Thyroid gland (tissue), 4 donors: Measurements from ENCODE around the gene POLDIP3. TPM values are rescaled to one million over a fixed set of nuclear protein-coding genes. Genes with fewer than 3 reads are reported as not detected.

ENCODE experiments used
- DNase-seq, 2 donors: peaks; one replicate each; pipeline ENCODE4 v3.0.0-alpha.2; 2019
- H3K27ac ChIP-seq, 3 donors: fragments of 200-600 bp; sonication (generic); 1 replicate in 2 of 3; 2 replicates in 1 of 3; pipeline ENCODE4 v1.5.1; 2016 to 2019; ENCODE audit warnings: mild to moderate bottlenecking in 1 of 3, moderate library complexity in 1 of 3
- H3K27me3 ChIP-seq: fragments of 200-600 bp; sonication (generic); one replicate; pipeline ENCODE4 v1.5.1; 2019
- H3K36me3 ChIP-seq, 2 donors: fragments of 200-600 bp; sonication (generic); one replicate each; pipeline ENCODE4 v1.5.1; 2016 to 2019
- H3K4me1 ChIP-seq, 2 donors: fragments of 200-600 bp; sonication (generic); one replicate each; pipeline ENCODE4 v1.5.1; 2017 to 2019
- H3K4me3 ChIP-seq, 3 donors: fragments of 200-600 bp; sonication (generic); replicated peaks in 1 of 3; 1 replicate in 2 of 3; 2 replicates in 1 of 3; pipeline ENCODE4 v1.5.1; 2016; ENCODE audit warnings: mild to moderate bottlenecking in 1 of 3
- H3K9me3 ChIP-seq: fragments of 200-600 bp; sonication (generic); one replicate; pipeline ENCODE4 v1.5.1; 2017
- CTCF ChIP-seq, 6 experiments: fragments of 200-600 bp in 3 of 6; fragments of 450-650 bp in 3 of 6; sonication (generic) in 3 of 6; IDR thresholded peaks; one replicate each; pipeline ENCODE4 v1.5.1; 2016 to 2019; ENCODE audit warnings: antibody characterized with exemption in 6 of 6, mild to moderate bottlenecking in 2 of 6, inconsistent platforms in 1 of 6, moderate library complexity in 1 of 6
- POLR2A ChIP-seq, 2 donors: fragments of 450-650 bp; IDR thresholded peaks; one replicate each; pipeline ENCODE4 v1.6.1; 2017; ENCODE audit warnings: antibody characterized with exemption in 2 of 2, mild to moderate bottlenecking in 2 of 2, moderate library complexity in 1 of 2
- WGBS, 2 donors: methylation state at CpG; one replicate each; pipeline ENCODE4 v1.1.5; 2017; 5-methylcytosine and 5-hydroxymethylcytosine counted together
- intact Hi-C: fragments of 100-400 bp; cut with DNase I; formaldehyde crosslinking; loops from one replicate; pipeline ENCODE4 v1.15.1; 2023
- total RNA-seq, 4 donors: library from RNA; depleted of rRNA; stranded (reverse); fragments of >200 nt; gene quantifications; one replicate each; pipeline ENCODE4 v1.2.3, GENCODE V29; 2016

POLDIP3 gene, protein sequence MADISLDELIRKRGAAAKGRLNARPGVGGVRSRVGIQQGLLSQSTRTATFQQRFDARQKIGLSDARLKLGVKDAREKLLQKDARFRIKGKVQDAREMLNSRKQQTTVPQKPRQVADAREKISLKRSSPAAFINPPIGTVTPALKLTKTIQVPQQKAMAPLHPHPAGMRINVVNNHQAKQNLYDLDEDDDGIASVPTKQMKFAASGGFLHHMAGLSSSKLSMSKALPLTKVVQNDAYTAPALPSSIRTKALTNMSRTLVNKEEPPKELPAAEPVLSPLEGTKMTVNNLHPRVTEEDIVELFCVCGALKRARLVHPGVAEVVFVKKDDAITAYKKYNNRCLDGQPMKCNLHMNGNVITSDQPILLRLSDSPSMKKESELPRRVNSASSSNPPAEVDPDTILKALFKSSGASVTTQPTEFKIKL
- total RNA-seq, result 10 to 100 TPM; 46.1 to 55.4 (median 49.8) TPM

DNA sequence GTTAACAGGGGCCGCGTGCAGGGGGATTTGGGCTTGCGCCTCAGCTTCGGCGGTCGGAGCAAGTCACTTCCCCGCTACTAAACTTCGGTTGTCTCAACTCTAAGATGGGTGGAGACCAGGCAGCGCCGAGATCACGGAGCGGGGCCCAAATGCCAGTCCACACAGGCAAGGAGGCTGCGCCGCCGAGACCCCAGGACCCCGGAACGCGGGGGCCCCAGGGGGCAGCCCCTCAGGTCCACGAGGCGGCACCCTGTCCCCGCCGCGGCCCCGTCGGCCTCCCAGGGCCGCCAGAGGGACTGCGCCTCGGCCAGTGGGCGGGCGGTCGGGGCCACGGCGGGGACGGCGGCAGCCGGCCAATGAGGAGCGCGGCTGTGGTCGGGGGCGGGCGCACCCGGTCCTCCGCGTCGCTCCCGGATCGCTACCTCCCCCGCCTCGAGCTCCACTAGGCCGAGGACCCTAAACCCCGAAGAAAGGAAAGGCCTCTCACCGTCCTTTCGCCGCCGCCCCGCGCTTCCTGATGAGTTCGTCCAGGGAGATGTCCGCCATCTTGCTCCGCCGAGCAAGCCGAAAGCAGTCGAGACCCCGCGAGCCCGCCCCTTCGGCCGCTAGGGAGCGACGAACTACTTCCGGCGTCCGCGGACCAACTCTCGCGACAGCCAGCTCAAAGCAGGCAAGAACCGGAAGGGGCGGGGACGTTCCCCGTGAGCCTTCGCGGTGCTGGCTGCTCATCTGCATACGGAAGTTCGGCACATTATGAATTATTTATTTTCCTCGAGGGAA lies at the start of gene POLDIP3:
Gene POLDIP3, minus strand, starts transcription at position 572 of the 780 bp plus-strand sequence. Its CDS starts 26 bp downstream, at position 546.
- no peaks in the 10 kb centered on the region for H3K9me3 ChIP-seq
- WGBS, 2 donors, result 0% methylated on average over 37 to 40 of the region's 85 CpGs
- peak within 1 kb of the TSS; percentile 96 to 97 (median 96) for H3K27ac ChIP-seq
- H3K4me3 ChIP-seq, result peak within 1 kb of the TSS; percentile 73 to 83 (median 79)
- no peaks in the 10 kb centered on the region for H3K27me3 ChIP-seq
- intact Hi-C loops, result no loop called here
- TF ChIP-seq CTCF (IDR thresholded peaks at IDR 0.05) (peak in 1 of 6 experiments; percentile 10), POLR2A (IDR thresholded peaks at IDR 0.05) (peak; percentile 76 to 84)
- DNase-seq, result peak; percentile 99
- H3K4me1 ChIP-seq, result peaks cover 37 to 55% of the 10 kb centered on the region in 2 donors
- peaks cover 0 to 6% of the 10 kb centered on the region in 2 donors for H3K36me3 ChIP-seq

- peak; percentile 77 to 85 for DNase-seq
- intact Hi-C loops, result loop anchor here (10.0 kb wide), 3 partner anchors 113 to 383 kb away; no protein-coding TSS in a partner anchor
- Histone ChIP-seq H3K27me3 (no peaks in the 10 kb centered on the region), H3K36me3 (no peaks in the 10 kb centered on the region), H3K4me3 (peak overlapping the region in 2 of 3 donors; percentile 34 to 35), H3K27ac (peak overlapping the region in 1 of 3 donors; percentile 56), H3K9me3 (no peaks in the 10 kb centered on the region), H3K4me1 (peaks cover 4 to 6% of the 10 kb centered on the region in 2 donors)
- TF ChIP-seq POLR2A (IDR thresholded peaks at IDR 0.05) (no peak), CTCF (IDR thresholded peaks at IDR 0.05) (peak; percentile 67 to 85 (median 74))
- 0% methylated on average over 13 to 15 of the region's 68 CpGs for WGBS, 2 donors
Measured at GRCh38 chr22:42661985-42662831, 47.5 kb upstream of the POLDIP3 start.

GRCh38 chr22:42656578-42656977 lies 41.9 kb upstream of the POLDIP3 start:
- TF ChIP-seq CTCF (IDR thresholded peaks at IDR 0.05) (no peak), POLR2A (IDR thresholded peaks at IDR 0.05) (no peak)
- DNase-seq, result no peak
- WGBS, 2 donors, result 94 to 96% methylated on average over 8 of the region's 8 CpGs

GRCh38 chr22:42655693-42656092 lies 41.0 kb upstream of the POLDIP3 start:
- 76 to 78% methylated on average over 9 of the region's 9 CpGs for WGBS, 2 donors
- TF ChIP-seq CTCF (IDR thresholded peaks at IDR 0.05) (no peak), POLR2A (IDR thresholded peaks at IDR 0.05) (no peak)
- Histone ChIP-seq H3K4me1 (no peaks in the 10 kb centered on the region), H3K27ac (no peak overlapping the region), H3K4me3 (no peak overlapping the region), H3K27me3 (no peaks in the 10 kb centered on the region), H3K9me3 (no peaks in the 10 kb centered on the region), H3K36me3 (no peaks in the 10 kb centered on the region)
- intact Hi-C loops, result no loop called here
- no peak for DNase-seq

More at GRCh38 chr22:42656578-42656977, 41.9 kb upstream of the POLDIP3 start:
- H3K27me3 ChIP-seq, result no peaks in the 10 kb centered on the region
- intact Hi-C loops, result no loop called here
- no peaks in the 10 kb centered on the region for H3K9me3 ChIP-seq
- H3K4me1 ChIP-seq, result no peaks in the 10 kb centered on the region
- no peaks in the 10 kb centered on the region for H3K36me3 ChIP-seq
- H3K4me3 ChIP-seq, result no peak overlapping the region
- no peak overlapping the region for H3K27ac ChIP-seq
